T-helper 9 cell (primary cell): Measurements from ENCODE around the gene TBC1D14.
"Not testable (repeated sequence)": the region's sequence is repeated elsewhere in the genome, so short reads cannot be mapped to it uniquely, and the experiment has no call there.

ENCODE experiments used
- DNase-seq: peaks from one replicate; pipeline ENCODE4 v3.0.0-alpha.2; 2020

The TBC1D14 gene

GRCh38 chr4:6956087-6956433, 46.4 kb downstream of the TBC1D14 start:
- no peak for DNase-seq

- DNase-seq, result no peak
These were observed 47.0 kb downstream of the TBC1D14 start for GRCh38 chr4:6956434-6957147.

DNA sequence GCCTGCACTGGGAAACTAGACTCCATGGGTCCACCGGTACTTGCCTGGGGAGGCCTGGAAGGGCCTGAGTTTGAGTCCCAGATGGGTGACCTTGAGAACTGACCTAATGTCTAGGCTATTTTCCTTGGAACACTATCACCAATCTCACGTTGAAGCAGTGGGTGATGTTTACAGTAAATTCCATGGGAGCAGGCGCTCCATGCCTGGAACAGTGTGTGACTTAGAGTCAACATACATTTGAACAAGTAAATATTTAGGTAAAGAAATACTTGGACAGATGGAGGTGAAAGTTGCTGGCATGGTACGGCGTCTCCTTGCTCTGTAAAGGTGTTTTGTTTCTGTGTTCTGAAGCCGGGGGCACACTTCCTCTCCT, 47.5 kb downstream of the TBC1D14 start:
- DNase-seq, result no peak

DNA sequence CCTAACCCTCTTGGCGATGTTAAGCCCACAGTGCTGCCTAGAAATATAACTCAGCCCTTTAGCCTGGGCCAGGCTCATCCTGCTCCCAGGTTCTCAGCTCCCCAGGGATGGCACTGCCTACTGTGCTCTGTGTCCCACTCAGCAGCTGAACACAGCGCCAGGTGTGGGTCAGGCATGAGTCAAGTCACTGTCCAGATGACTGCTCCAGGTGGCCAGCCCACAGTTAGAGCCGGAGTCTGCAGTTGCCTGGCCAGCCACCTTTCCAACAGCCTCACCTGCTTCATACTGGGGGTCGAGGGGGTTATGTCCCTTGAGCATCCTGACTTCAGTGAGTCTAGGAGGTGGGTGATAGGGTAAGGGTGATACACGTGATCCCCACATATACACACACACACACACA, 48.4 kb downstream of the TBC1D14 start:
- no peak for DNase-seq

- no peak for DNase-seq
These were observed 49.6 kb downstream of the TBC1D14 start for GRCh38 chr4:6959261-6959660.

GRCh38 chr4:6960154-6960553, 50.5 kb downstream of the TBC1D14 start:
- DNase-seq, result no peak

- no peak for DNase-seq
These were observed 51.2 kb downstream of the TBC1D14 start for GRCh38 chr4:6960628-6961412.

GRCh38 chr4:6961496-6962210, 52.0 kb downstream of the TBC1D14 start:
- no peak for DNase-seq

DNA sequence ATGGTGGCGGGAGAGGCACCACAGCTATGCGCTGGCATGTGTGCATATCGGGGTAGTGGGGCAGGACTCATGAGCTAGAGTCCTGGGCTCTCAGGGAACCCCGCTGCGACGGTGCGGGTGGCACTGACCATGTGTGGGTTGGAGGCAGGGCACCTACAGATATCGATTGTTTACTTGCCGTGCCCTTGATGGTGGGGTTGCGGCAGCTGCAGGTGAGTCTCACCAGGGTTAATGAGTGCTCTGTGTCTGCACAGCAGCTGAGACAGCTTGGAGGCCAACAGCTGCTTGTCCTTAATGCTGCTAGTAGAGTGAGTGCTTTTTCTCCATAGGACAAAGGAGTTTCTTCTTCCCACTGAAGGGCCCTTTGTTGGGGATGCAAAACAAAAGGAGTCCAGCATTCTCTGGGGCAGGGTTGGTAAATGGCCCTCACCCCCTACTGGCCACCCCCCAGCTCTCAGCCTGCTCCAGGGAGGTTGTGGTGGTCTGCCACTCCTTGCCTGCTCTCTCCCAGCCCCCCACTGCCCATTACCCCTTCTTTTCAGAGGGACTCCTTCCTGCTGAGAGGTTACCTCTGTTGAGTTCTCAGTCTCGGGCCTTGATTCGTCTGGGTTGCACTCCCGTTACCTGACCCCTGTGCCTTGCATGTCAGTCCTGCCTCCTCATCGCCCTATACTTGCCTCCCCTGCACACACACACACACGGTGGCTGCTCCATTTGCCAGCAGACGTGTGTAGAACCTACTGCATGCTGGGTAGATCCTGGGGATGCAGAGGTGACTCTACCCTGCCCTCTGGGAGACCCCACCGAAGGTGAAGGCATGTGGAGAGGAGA, 52.8 kb downstream of the TBC1D14 start:
- DNase-seq, result no peak

DNA sequence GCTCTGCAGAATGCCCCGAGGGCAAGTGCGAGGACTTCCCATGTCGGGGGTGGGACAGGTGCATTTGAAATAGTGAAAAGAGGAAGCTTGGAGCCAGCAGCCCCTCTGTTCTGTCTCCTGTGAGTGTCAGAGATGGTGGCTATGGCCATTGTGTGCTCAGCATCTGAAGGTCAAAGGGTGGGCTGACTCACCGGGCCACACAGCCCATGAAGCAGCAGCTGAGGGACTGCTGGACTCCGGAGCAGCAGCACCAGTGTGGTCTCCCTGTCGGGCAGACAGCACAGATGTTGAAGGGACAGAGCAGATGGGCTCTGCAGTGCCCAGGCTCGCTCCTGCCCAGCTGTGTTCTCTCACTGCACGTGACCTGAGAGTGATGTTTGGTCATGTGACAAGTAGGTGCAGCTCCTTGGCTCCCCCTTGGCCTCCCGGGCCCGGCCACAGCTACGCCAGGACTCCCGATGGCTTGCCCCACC, 53.5 kb downstream of the TBC1D14 start:
- no peak for DNase-seq

GRCh38 chr4:6964858-6965257, 55.2 kb downstream of the TBC1D14 start:
- no peak for DNase-seq

GRCh38 chr4:6965329-6965728, 55.7 kb downstream of the TBC1D14 start:
- no peak for DNase-seq

DNA sequence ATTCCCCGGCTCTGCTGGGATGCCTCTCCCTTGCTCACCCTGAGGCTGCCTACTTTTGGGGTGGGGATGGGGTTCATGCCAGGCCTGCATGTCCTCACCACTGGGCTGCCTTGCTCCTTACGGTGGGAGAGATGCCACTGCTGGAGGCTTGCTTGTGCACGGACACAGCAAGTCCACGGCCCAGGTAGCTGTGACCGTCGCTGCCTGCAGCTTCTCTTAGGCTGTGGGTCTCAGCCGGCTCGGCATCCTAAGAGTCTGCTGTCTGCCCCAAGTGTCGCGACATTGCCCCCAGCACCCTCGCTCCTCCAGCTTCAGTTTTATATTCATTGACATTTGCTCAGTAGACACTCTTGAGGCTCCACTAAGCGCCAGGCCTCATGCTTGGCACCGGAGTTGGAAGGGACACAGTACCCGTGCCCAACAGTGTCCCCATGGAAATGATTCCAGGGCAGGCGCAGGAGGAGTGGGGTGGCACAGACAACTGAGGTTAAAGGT, 58.3 kb downstream of the TBC1D14 start:
- no peak for DNase-seq

DNA sequence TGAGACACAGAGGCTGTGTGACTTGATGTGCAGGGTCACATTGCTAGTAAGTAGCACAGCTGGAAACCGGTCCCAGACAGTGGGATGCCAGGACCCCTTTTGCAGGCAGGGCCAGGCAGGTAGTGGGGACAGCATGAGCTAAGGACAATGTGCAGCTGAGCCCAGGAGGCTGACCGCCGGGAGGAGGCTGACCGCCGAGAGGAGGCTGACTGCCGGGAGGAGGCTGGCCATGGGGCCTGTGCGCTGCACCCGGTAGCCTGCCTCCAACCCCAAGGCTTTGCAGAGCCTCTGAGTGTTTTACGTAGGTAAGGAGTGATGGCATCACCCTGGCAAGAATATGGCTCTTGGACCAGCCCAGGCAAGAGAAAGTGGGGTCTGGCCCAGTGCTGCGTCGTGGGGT, 58.9 kb downstream of the TBC1D14 start:
- no peak for DNase-seq

GRCh38 chr4:6969826-6970800, 60.5 kb downstream of the TBC1D14 start:
- DNase-seq, result no peak

GRCh38 chr4:6971536-6972374, 62.1 kb downstream of the TBC1D14 start:
- DNase-seq, result no peak

- no peak for DNase-seq
These were observed 62.7 kb downstream of the TBC1D14 start for GRCh38 chr4:6972375-6972650.

DNA sequence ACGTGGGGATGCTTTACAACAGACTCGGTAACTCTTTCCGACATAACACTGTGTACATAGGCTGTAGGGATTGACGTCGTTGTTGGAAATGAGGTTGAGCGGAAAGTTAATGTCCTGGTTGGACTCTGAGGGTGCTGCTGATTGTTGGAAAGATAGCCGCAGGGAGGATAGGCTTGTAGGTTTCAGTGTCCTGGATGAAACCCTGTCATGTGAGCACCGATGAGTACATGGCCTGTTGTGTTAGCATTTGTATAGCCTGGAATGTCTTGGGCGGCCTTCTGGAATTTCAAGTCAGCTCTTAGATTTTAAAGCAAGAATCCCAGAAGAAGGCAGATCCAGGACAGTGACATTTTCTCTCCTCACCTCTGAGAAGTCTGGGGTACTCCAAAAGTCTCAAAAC, 63.3 kb downstream of the TBC1D14 start:
- DNase-seq, result no peak

DNA sequence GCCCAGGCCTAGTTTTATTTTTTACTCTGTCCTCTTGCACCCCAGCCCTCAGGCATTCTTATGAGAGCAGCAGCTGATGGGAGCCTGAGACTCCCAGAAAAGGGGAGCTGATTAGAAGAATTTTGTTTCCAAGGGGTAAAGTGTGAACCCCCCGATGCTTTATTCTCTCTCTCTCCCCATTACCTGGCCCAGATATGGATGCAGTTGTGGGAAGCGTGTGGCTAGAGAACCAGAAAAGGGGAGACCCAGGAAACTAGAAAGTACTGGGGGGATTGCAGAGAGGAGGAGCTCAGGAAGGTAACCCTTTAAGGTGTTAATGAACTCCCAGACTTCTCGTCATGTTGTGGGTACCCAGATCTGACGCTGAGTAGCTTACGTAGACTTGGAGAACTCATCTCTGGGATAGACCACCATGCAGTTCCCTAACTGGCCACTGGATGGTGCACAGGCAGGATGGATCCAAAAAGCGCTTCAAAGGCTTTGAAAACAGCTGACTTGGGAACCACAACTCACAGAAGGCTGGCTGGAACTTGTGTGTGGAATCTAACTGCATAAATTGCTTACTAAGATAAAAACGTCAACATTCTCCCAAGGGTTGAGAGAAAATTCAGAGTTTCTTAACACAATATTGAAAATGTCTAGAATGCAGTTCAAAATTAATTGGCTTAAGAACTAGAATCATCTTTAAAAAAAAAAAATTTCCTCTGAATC, 64.7 kb downstream of the TBC1D14 start:
- peak; percentile 78 for DNase-seq

GRCh38 chr4:6977846-6978245, 68.2 kb downstream of the TBC1D14 start:
- DNase-seq, result not testable (repeated sequence)
